Stimulated activated CD8-positive, alpha-beta memory T cell treated with anti-CD3 and anti-CD28 coated beads, Interleukin-4, amount 100 ng/mL, for 48 hours (primary cell): ENCODE data around the gene UBA3.
A peak's percentile ranks its signal among the peaks of the same experiment; 100 is the strongest.

Source experiments
- DNase-seq: peaks from one replicate; pipeline ENCODE4 v3.0.0-alpha.2; 2020

Gene UBA3

DNA sequence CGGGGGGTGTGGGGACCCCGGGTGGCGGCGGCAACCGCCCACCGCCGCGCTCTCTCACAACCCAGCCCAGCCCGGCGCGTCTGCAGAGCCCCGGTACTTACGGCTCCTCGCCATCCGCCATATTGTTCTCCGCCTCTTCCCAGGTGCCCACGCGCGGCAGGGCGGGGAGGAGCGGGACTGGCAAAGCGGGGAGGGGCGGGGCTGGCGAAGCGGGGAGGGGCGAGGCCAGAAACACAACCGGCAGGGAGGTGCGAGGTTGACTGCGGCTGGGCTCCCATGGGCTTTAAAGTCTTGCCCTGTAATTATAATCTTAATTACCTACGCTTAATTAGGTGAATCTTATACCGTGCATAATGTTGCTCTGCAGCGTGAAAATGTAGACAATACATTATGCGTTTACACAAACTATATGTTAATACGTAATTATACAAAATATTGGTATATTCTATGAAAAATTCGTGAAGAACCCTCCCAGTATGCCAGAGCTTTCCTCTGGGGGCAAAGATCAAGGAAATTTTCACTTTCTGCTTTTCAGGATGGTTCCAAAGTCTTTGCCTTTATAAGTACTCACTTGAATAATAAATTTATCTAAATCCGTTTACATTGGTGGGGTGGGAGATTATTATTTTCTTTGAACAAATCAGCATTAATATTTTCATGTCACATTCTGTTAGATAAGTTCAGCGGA lies at the start of gene UBA3:
UBA3 (minus strand) TSS at position 133 of the 688 bp plus-strand sequence; CDS start at position 121, 12 bp downstream.
- DNase-seq = peak; percentile 95

GRCh38 chr3:69129531-69129930 lies 49.4 kb upstream of the UBA3 start:
- no peak for DNase-seq

DNA sequence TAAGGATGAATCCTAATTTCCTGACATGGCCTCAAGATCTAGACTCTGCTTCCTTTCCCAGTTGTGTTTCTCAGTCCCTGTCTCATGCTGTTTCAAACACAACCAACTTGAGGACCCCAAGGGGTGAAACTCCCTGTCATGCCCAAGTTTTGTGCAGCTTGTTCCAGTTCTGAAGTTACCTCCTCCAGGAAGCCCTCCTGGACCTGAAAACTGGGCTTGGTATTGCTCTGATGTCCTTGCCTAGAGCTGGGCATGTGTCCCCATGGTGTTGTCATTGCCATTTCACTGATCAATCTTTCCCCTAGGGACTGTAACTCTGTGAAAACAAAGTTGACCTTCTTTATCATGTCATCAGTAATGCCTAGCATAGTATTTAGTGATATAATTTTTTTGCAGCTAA lies 48.3 kb upstream of the UBA3 start:
- no peak for DNase-seq

- no peak for DNase-seq
Measured at GRCh38 chr3:69126999-69127398, 46.8 kb upstream of the UBA3 start.

- DNase-seq = no peak
Measured at GRCh38 chr3:69126216-69126615, 46.1 kb upstream of the UBA3 start.

DNA sequence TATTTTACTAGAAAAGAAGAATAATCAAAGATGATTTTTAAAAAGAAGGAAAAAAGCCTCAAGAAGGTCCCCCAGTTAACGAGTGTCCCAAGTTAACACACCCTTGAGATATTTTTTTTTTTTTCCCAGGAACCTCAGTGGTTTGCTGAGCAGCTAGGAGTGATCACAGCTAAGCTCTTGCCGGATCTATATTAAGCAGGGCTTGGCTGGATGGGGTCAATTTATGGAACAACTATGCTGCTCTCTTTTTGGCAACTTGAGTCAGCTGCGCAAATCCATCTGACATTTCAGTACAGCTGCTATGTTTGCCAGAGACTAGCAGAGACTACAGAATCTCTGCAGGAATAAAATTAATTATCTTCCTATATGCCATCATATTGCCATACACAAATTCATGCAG lies 42.2 kb upstream of the UBA3 start, which contains the start of gene LMOD3:
LMOD3 (minus strand) TSS at position 193 of the 400 bp plus-strand sequence. CDS start 209 bp downstream, outside the sequence.
- DNase-seq = no peak

- DNase-seq = no peak
Measured at GRCh38 chr3:69121950-69122349, 41.8 kb upstream of the UBA3 start.

DNA sequence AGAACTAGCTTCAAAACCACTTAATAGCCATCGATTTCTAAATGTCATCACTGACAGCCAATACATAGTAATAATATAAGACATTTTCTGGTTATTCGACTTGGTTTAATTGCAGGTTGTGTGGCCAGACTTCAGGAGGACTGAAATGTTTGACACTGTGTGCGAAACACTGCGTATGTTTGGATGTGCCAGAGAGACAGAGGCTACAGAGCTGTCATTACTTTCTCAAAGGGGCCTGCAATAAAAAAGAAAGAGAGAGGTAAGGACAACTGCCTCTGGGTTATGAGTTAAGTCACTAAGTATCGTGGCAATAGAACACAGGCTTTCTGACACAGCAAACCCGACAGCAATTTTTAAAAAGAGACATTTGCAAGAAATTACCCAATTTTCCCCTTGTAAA lies 41.3 kb upstream of the UBA3 start:
- DNase-seq = no peak

DNA sequence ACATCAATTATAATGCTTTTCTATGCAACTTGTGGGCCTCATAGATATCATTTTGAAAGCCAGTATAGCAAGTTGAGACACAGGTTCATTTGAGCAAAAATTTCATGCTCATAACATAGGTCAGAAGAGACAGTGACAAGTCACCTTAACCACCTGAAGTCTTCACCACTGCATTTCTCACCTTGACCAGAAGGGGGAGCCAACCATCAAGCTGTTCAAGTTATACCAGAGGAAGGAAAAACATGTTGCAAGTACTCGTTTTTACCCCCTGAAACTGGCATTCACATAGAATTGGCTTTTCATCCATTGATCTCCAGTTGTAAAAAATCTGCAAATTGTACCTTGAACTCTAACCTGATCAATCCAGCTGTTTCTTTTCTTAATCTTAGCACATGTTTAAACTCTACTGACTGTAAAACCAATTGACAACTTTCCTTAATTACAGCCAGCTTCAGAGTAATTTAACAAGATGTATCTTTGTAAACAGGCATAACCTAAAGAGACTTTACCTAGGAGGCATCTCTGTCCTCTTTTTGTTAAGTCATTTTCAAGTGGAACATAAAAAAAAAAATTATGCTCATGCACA lies 40.8 kb upstream of the UBA3 start:
- DNase-seq = peak; percentile 89

DNA sequence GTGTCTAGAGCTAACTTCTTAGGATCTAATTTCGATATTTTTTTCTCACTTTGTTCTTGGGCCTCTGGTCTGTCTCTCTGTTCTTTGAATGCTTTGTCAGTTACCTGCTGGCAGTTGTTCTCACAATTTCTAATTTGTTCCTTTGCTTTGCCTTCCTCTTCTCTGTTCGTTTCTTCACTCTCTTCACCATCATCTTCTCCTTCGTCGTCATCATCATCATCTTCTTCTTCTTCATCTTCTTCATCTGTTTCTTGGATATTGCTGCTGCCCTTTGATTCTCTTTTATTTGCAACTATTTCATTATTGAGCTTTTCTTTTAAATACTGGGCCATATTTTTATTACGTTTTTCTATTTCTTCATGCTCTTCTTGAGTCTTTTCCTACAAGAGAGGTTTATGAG lies 39.5 kb upstream of the UBA3 start:
- DNase-seq = no peak

DNA sequence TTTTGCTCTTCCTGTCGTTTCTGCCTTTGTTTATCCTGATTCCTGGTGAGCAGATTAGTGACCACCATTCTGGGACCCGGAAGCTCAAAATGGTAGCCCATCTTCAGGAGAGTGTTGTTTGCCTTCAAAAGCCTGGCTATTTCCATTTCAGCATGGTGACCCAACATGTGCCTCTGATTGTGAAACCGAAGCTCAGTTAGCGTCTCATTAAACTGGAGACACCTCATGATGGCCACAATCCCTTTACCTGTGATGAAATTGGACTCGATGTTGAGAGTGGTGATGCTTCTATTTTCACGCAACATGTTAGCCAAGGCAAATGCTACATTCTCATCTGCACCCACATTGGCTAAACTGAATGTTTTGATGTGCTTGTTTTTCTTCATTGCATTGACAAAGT lies 39.0 kb upstream of the UBA3 start:
- no peak for DNase-seq

GRCh38 chr3:69118555-69118954 lies 38.4 kb upstream of the UBA3 start:
- DNase-seq = no peak

DNA sequence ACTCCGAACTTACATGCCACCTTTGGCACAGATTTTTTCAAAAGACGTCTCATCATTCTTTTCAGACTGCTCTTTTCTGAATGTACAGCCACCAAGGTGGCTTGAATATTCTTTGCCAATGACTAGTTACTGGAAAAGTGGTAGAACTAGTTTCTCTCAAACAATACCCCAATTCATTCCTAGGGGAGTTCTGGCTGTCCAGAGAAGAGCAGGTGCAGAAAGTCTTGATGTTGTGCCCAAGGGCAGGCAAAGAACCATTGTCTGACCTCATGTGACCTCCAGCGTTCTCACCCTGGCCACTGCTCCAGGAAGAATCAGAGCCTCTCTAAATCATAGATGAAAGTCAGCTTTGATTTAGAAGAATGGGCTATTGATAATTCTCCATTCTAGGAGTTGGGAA lies 36.7 kb upstream of the UBA3 start:
- DNase-seq = no peak

DNA sequence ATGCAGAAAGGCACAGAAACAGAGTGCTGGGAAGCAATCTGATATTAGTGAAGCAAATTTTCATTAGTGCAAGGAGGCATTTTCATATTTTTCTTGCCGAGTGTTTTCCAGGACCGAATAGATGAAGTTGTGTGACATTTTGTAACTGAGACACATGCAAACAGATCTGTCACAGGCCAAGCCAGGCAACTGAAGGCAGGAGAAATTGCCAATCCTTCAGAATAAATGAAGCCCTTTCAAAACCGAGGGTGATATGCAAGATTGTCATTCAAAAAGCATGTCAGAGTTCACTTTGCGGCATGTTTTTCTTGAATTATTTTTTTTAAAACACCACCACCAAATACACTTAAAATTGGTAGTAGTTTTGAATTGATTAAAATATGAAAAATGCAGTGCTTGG lies 36.0 kb upstream of the UBA3 start:
- DNase-seq = no peak

- no peak for DNase-seq
Measured at GRCh38 chr3:69115731-69116130, 35.6 kb upstream of the UBA3 start.

DNA sequence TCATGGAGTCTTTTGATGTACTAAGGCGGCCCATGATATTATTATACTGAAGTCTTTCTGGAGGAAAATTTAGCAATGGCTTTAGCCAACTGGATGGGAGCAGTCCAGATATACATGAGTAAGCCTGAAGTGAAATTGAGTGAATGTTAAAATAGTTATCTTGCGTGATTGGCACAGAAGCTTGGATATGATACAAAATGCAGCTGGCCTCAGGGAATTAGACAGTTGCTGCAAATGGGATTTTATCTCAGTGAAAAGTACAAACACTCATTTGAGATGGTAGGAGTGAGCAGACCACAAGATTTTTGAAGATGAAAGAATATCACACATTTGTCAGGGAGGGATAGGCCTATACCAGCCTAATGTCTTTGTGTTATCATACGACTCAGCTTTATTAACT lies 33.4 kb upstream of the UBA3 start:
- DNase-seq = no peak

GRCh38 chr3:69110941-69111546 lies 30.9 kb upstream of the UBA3 start:
- no peak for DNase-seq

GRCh38 chr3:69108811-69109210 lies 28.6 kb upstream of the UBA3 start:
- DNase-seq = no peak

DNA sequence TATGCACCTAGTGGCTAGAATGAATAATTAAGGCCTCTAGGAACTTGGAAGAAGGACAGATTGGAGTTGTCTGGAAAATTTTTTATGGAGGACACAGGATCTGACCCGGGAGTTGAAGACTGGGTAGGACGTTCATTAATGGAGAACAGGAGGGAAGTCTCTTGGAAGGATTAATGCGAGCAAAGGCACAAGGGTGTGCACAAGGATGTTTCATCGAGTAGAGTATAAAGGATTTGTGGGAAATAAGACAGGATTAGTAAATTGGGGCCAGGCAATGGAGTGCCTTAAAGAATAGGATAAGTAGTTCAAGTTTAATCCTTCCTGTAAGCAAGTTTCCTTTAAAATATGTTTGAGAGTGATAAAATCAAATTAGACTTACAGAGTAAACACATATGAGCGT lies 27.7 kb upstream of the UBA3 start:
- no peak for DNase-seq

DNA sequence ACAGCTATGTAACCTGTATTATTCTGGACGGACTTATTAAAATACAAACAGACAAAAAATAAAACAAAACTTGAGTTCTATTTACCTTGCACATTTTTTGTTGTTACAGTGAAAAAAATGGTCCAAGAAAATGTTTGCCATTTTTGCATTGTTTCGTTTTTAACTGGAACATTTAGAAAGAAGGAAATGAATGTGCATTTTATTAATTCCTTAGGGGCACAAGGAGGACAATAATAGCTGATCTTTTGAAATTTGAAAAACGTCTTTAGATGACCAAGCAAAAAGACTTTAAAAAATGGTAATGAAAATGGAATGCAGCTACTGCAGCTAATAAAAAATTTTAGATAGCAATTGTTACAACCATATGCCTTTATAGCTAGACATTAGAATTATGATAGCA lies 25.2 kb upstream of the UBA3 start:
- DNase-seq = no peak

DNA sequence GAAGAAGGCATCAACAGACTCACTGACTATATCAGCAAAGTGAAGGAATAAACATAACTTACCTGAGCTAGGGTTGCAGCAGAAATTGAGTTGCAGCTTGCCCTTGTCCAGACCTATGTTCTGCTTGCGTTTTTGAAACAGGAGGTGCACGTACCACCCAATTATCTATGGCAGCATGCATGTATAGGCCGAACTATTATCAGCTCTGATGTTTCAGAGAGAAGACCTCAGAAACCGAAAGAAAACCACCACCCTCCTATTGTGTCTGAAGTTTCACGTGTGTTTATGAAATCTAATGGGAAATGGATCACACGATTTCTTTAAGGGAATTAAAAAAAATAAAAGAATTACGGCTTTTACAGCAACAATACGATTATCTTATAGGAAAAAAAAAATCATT lies 24.4 kb upstream of the UBA3 start:
- DNase-seq = no peak

- no peak for DNase-seq
Measured at GRCh38 chr3:69103123-69103522, 23.0 kb upstream of the UBA3 start.

- no peak for DNase-seq
Measured at GRCh38 chr3:69102384-69102783, 22.2 kb upstream of the UBA3 start.

- DNase-seq = no peak
Measured at GRCh38 chr3:69099576-69099975, 19.4 kb upstream of the UBA3 start.
